Left forelimb (tissue), 1 donor: Measurements from ENCODE around the gene MYLK4.

Experiments used
- DNase-seq: peaks from one replicate; pipeline ENCODE4 v3.0.0-alpha.2; 2018; ENCODE audit warnings: low spot score

The MYLK4 gene

GRCh38 chr6:2695454-2696095, 55.1 kb downstream of the MYLK4 start:
- no peak for DNase-seq

DNA sequence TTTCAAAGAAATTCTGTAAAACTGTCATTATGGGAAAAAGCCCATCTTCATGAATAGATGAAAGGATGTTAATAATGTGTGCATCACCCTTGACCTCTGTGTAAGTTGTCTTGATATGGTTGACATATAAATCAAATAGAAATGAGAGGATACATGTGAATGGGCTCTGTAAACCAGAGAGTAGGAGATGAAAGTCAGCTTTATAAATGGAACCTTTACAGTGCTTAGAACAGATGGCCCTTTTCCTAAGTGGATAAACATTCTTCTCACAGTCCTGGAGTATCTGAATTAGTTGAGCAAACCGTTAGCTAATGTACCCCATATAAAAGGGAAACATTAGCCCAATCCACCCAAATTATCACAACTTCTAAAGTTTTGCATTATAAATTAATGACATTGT, 57.5 kb downstream of the MYLK4 start:
- no peak for DNase-seq

- no peak for DNase-seq
Measured at GRCh38 chr6:2688401-2689064, 62.2 kb downstream of the MYLK4 start.

DNA sequence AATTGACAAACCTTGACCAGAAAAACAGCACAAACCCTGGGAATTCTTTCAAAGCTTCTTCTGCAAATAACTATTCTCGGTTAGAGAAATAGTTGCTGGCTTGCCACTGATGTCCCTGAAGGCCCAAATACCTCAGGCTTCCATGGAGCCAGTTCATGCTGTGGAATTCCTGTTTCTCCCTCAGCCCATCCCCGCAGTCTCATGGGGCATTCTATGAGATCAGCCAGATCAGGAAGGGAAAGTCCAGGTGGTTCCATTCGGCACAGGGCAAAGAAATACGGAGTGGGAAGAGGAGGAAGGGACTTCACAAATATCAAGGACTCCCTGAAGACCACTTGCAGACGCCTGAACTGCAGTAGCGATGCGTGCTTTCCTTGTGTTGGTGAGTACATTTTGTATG, 63.3 kb downstream of the MYLK4 start:
- DNase-seq: no peak

GRCh38 chr6:2686515-2686914, 64.2 kb downstream of the MYLK4 start:
- DNase-seq: no peak

- DNase-seq: no peak
Measured at GRCh38 chr6:2684766-2685754, 65.7 kb downstream of the MYLK4 start.

DNA sequence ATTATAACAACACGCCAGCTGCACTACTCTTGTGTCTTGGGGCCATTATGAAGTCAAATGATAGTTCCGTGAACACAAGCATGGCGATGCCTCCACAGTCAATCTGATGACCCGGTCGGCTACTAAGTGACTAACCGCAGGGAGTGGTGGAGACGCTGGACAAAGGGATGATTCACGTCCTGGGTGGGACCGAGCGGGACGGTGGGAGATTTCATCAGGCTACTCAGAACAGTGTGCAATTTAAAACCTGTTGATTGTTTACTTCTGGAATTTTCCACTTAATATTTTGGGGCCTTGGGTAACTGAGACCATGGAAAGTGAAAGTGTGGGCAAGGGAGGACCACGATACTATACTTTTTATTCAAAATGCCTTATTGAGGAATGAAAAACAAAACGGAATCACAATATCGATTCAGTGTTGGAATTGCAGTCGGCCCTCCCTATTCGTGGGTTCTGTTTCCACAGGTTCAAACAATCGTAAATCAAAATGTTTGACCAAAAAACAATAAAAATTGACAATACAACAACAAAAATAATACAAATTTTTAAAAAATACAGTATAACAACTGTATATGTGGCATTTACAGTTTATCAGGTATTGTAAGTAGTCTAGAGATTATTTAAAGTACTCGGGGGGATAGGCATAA, 66.5 kb downstream of the MYLK4 start:
- no peak for DNase-seq

DNA sequence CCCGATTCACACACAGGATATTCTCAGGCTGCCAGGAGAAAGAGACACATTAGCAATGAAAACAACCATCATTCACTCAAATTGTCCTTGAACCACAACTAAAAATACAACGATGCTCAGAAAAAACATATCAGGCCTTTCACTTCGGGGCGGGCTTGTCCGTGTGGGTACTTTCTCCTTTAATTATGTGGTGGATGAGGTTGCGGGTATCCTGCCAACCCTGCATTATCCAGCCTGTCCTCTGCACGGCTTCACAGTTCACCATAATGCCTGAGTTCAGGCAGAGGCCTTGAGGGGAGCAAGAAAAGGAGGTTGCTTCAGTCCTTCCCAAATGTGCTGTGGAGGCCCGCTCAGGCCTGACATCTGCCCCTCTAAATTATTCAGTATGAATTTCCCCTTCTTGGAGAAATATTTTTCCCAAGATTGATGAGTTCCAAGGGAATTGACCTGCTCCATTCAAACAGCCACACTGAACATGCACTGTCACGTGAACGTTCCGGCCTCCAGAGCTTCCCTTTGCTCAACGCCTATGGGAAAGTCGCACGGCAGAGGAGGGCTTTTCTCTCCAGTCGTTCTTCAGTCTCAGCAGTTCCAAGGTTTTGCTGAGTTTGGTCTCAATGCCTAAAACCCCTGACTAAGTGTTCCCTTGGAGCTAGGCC, 70.3 kb downstream of the MYLK4 start:
- DNase-seq: no peak

- DNase-seq: no peak
Measured at GRCh38 chr6:2677080-2677593, 73.6 kb downstream of the MYLK4 start.

DNA sequence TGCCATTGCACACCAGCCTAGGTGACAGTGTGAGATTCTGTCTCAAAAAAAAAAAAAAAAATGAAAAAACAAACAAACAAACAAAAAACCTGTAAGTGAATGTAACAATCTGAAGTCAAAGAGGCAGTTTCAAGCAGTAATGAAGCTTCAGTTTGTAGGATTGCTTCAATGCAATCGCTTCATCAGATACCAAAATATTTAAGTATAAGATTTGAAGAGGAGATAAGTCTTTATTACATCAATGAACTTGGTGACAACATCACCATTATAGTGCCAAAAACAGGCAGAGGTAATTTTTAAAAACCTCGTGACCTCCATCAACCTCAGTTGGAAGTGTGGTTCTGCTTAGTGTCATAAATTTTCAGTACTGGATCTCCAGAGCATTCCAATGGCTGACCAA, 74.7 kb downstream of the MYLK4 start:
- no peak for DNase-seq

GRCh38 chr6:2674857-2675256, 75.9 kb downstream of the MYLK4 start:
- DNase-seq: no peak

- no peak for DNase-seq
Measured at GRCh38 chr6:2669067-2669700, 81.5 kb downstream of the MYLK4 start.

- DNase-seq: no peak
Measured at GRCh38 chr6:2667617-2668016, 83.1 kb downstream of the MYLK4 start.

GRCh38 chr6:2666906-2667575, 83.7 kb downstream of the MYLK4 start:
- DNase-seq: no peak

GRCh38 chr6:2665146-2666070, 85.3 kb downstream of the MYLK4 start:
- DNase-seq: no peak

- no peak for DNase-seq
Measured at GRCh38 chr6:2663123-2663522, 87.6 kb downstream of the MYLK4 start.

GRCh38 chr6:2661651-2662050, 89.1 kb downstream of the MYLK4 start:
- no peak for DNase-seq

DNA sequence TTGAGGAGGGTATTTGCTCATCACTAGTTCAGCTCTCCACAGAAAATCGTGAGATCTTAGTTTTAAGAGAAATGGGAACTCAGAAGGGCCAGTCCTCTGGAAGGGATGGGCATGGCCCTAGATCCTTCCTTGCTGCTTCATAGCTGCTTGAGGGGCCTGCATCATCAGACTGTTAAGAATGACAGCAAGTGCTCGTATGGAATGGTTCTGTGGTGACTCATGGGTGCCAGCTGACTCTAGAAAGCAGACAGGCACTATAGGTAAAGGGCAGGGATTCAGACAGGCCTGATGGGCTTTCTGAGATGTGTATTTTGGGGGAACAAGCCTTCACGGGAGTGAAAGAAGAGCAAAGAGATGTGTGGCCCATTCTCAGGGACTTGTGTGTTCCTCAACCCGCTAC, 90.8 kb downstream of the MYLK4 start:
- DNase-seq: no peak

GRCh38 chr6:2659381-2659780, 91.3 kb downstream of the MYLK4 start:
- DNase-seq: no peak
